OCI-LY1 (cell line): ENCODE data around the gene PBX1.

ENCODE experiments used
- H2AFZ ChIP-seq: fragments of 200-600 bp; sonication (generic), shearing (Covaris generic); 2 replicates; pipeline ENCODE4 v1.6.0; 2014; ENCODE audit warnings: antibody characterized with exemption, mild to moderate bottlenecking, low read length
- H3F3A ChIP-seq: fragments of 200-600 bp; sonication (generic), shearing (Covaris generic); 2 replicates; pipeline ENCODE4 v1.6.0; 2014; ENCODE audit warnings: mild to moderate bottlenecking, antibody characterized with exemption, low read length, moderate library complexity; ENCODE audit not compliant: insufficient read depth
- H3K27ac ChIP-seq: fragments of 200-600 bp; sonication (generic); 2 replicates; pipeline ENCODE4 v1.5.1; 2014; ENCODE audit warnings: low read length, mixed run types, mild to moderate bottlenecking, low read depth; ENCODE audit not compliant: poor library complexity, severe bottlenecking
- H3K27me3 ChIP-seq: fragments of 200-600 bp; sonication (generic); 2 replicates; pipeline ENCODE4 v1.6.0; 2014; ENCODE audit warnings: antibody characterized with exemption, mild to moderate bottlenecking, low read length, moderate library complexity; ENCODE audit not compliant: insufficient read depth
- H3K36me3 ChIP-seq: fragments of 200-600 bp; sonication (generic); 2 replicates; pipeline ENCODE4 v1.6.1; 2014; ENCODE audit warnings: mild to moderate bottlenecking, antibody characterized with exemption, low read length, moderate library complexity, mixed read lengths; ENCODE audit not compliant: insufficient read depth
- H3K4me1 ChIP-seq: fragments of 200-600 bp; sonication (generic); 2 replicates; pipeline ENCODE4 v1.5.1; 2014; ENCODE audit warnings: mild to moderate bottlenecking, low read length, moderate library complexity; ENCODE audit not compliant: insufficient read depth, severe bottlenecking
- H3K4me2 ChIP-seq: fragments of 200-600 bp; sonication (generic), shearing (Covaris generic); 2 replicates; pipeline ENCODE4 v1.6.1; 2014; ENCODE audit warnings: low read length
- H3K4me3 ChIP-seq: fragments of 200-600 bp; sonication (generic); 2 replicates; pipeline ENCODE4 v1.5.1; 2014; ENCODE audit warnings: low read length, low read depth, mild to moderate bottlenecking, mixed read lengths; ENCODE audit not compliant: poor library complexity, severe bottlenecking
- H3K79me2 ChIP-seq: fragments of 200-600 bp; shearing (Covaris generic); 2 replicates; pipeline ENCODE4 v1.6.1; 2016; ENCODE audit warnings: mixed run types, low read length, mixed read lengths; ENCODE audit not compliant: insufficient read depth
- H3K9ac ChIP-seq: fragments of 200-600 bp; sonication (generic), shearing (Covaris generic); 2 replicates; pipeline ENCODE4 v1.6.1; 2014; ENCODE audit warnings: mild to moderate bottlenecking, low read length, mixed read lengths
- H3K9me2 ChIP-seq: fragments of 200-600 bp; sonication (generic), shearing (Covaris generic); 2 replicates; pipeline ENCODE4 v1.6.1; 2014; ENCODE audit warnings: low read depth, mild to moderate bottlenecking, low read length, mixed read lengths
- H3K9me3 ChIP-seq: fragments of 200-600 bp; shearing (Covaris generic); 2 replicates; pipeline ENCODE4 v1.6.1; 2014; ENCODE audit warnings: low read length, mixed read lengths
- H4K20me1 ChIP-seq: fragments of 200-600 bp; sonication (generic), shearing (Covaris generic); 2 replicates; pipeline ENCODE4 v1.6.0; 2016; ENCODE audit warnings: mild to moderate bottlenecking, low read length; ENCODE audit not compliant: insufficient read depth
- EZH2 ChIP-seq: fragments of 200-600 bp; sonication (generic), shearing (Covaris generic); IDR thresholded peaks from 2 replicates; pipeline ENCODE4 v1.8.0; 2017; ENCODE audit warnings: borderline replicate concordance, mixed run types, mild to moderate bottlenecking, antibody characterized with exemption, low read length, moderate library complexity, mixed read lengths
- TF ChIP-seq, protein P1 (sequence below): fragments of 200-600 bp; sonication (generic), shearing (Covaris generic); IDR thresholded peaks from 2 replicates; pipeline ENCODE4 v1.5.1; 2017; ENCODE audit warnings: mild to moderate bottlenecking, antibody characterized with exemption, low read length, moderate library complexity, mixed read lengths

The PBX1 gene

DNA sequence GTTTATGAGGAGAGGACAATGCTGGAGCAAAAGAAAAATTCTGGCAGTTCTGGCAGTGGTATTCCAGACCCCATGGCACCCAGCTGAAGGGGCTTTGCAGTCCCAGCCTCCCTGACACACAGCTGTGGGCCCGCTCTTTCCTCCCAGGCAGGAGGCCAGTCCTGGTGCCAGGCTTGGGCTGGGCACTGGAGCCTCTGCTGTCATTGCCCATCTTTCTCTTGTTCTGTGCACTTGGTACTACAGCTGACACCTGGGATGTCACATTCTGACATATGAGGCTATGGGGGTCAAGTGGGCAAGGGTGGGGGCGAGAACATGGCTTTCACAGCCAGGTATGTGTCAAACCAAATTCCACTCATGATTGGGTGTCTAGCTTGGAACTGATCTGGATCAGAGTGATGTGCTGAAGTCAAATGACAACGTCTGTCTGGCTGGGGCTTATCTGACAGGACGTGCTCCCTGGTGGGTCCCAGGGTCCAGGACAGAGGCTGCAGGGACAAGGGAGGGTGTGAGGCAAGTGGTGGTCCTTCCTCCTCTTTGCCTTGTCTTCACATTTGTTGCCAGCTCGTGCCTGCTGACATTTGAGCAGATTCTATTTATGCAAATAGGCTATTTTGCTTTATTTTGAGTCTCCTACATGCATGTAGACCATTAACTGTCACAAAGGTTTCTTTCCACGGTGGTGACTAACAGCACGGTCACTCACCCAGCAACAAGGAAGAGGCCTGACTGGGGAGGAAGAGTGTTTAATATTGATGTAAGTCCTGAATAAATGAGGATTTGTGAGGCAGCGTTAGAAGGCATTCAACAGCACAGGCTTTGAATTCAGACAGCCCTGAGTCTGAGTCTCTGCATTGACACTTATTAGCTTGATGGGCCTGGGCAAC, 336.3 kb downstream of the PBX1 start:
- no peak overlapping the region for H2AFZ ChIP-seq
- no peaks in the 10 kb centered on the region for H3K27me3 ChIP-seq
- H3K9me2 ChIP-seq, result no peaks in the 10 kb centered on the region
- H3K9ac ChIP-seq, result no peak overlapping the region
- H3K4me2 ChIP-seq, result no peak overlapping the region
- TF ChIP-seq EZH2, result no peak
- TF ChIP-seq, protein P1, sequence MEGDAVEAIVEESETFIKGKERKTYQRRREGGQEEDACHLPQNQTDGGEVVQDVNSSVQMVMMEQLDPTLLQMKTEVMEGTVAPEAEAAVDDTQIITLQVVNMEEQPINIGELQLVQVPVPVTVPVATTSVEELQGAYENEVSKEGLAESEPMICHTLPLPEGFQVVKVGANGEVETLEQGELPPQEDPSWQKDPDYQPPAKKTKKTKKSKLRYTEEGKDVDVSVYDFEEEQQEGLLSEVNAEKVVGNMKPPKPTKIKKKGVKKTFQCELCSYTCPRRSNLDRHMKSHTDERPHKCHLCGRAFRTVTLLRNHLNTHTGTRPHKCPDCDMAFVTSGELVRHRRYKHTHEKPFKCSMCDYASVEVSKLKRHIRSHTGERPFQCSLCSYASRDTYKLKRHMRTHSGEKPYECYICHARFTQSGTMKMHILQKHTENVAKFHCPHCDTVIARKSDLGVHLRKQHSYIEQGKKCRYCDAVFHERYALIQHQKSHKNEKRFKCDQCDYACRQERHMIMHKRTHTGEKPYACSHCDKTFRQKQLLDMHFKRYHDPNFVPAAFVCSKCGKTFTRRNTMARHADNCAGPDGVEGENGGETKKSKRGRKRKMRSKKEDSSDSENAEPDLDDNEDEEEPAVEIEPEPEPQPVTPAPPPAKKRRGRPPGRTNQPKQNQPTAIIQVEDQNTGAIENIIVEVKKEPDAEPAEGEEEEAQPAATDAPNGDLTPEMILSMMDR, result no peak
- no peaks in the 10 kb centered on the region for H4K20me1 ChIP-seq
- H3K36me3 ChIP-seq, result no peaks in the 10 kb centered on the region
- H3K79me2 ChIP-seq, result no peaks in the 10 kb centered on the region
- H3K4me1 ChIP-seq, result no peaks in the 10 kb centered on the region
- no peak overlapping the region for H3K27ac ChIP-seq
- H3K4me3 ChIP-seq, result no peak overlapping the region
- H3K9me3 ChIP-seq, result no peaks in the 10 kb centered on the region
- H3F3A ChIP-seq, result no peaks in the 10 kb centered on the region

DNA sequence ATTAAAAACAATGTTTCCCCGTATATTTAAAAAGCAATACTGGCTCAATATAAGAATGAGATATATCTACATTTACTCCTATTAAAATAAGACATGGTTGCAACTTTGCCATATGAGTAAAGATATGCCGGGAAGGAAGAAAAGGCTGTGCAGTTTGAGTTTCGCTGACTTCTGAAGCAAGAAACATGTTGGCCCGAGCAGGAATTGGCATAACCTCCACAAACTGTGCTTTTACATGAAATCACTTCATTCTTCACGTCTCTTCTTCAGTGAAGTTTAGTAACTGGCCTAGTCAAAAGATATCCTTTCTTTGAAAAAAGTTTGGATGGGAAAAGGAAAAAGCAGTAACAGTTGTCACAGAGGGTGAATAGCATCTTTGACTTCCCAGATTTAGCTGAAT, 342.0 kb downstream of the PBX1 start:
- H2AFZ ChIP-seq, result no peak overlapping the region
- no peaks in the 10 kb centered on the region for H3K79me2 ChIP-seq
- H3K4me3 ChIP-seq, result no peak overlapping the region
- H3K36me3 ChIP-seq, result no peaks in the 10 kb centered on the region
- H3K27ac ChIP-seq, result no peak overlapping the region
- no peaks in the 10 kb centered on the region for H3F3A ChIP-seq
- no peaks in the 10 kb centered on the region for H3K9me2 ChIP-seq
- H3K4me1 ChIP-seq, result no peaks in the 10 kb centered on the region
- no peak for TF ChIP-seq EZH2
- TF ChIP-seq, protein P1, result no peak
- no peak overlapping the region for H3K9ac ChIP-seq
- H4K20me1 ChIP-seq, result no peaks in the 10 kb centered on the region
- no peak overlapping the region for H3K4me2 ChIP-seq
- no peaks in the 10 kb centered on the region for H3K9me3 ChIP-seq
- no peaks in the 10 kb centered on the region for H3K27me3 ChIP-seq
